Parathyroid adenoma (tissue), 2 donors: ENCODE data around the gene XDH.

Experiments used
- H2AFZ ChIP-seq: fragments of 300-600 bp; sonication (generic); one replicate; pipeline ENCODE4 v1.7.0; 2017; ENCODE audit warnings: antibody characterized with exemption, mild to moderate bottlenecking
- H3K27ac ChIP-seq: fragments of 300-600 bp; sonication (generic); one replicate; pipeline ENCODE4 v1.7.0; 2017
- H3K27me3 ChIP-seq: fragments of 300-600 bp; sonication (generic); one replicate; pipeline ENCODE4 v1.7.0; 2017; ENCODE audit warnings: low read length; ENCODE audit not compliant: control insufficient read depth, insufficient read depth
- H3K36me3 ChIP-seq: fragments of 300-600 bp; sonication (generic); one replicate; pipeline ENCODE4 v1.7.0; 2017; ENCODE audit warnings: low read length; ENCODE audit not compliant: control insufficient read depth, insufficient read depth
- H3K4me1 ChIP-seq: fragments of 300-600 bp; sonication (generic); one replicate; pipeline ENCODE4 v1.7.0; 2017; ENCODE audit warnings: control low read depth
- H3K4me2 ChIP-seq: fragments of 300-600 bp; sonication (generic); one replicate; pipeline ENCODE4 v1.7.0; 2017; ENCODE audit warnings: low read length
- H3K4me3 ChIP-seq: fragments of 300-600 bp; sonication (generic); one replicate; pipeline ENCODE4 v1.7.0; 2017; ENCODE audit warnings: low read depth, low read length
- H3K79me2 ChIP-seq: fragments of 300-600 bp; sonication (generic); one replicate; pipeline ENCODE4 v1.7.0; 2017; ENCODE audit warnings: control low read depth
- H3K9ac ChIP-seq: fragments of 300-600 bp; sonication (generic); one replicate; pipeline ENCODE4 v1.7.0; 2017; ENCODE audit warnings: mild to moderate bottlenecking
- H3K9me3 ChIP-seq: fragments of 300-600 bp; sonication (generic); one replicate; pipeline ENCODE4 v1.7.0; 2017; ENCODE audit warnings: low read length; ENCODE audit not compliant: control insufficient read depth
- CTCF ChIP-seq: fragments of 300-600 bp; sonication (generic); IDR thresholded peaks from one replicate; pipeline ENCODE4 v1.7.0; 2017; ENCODE audit warnings: antibody characterized with exemption, mild to moderate bottlenecking
- donor health status: primary hyperparathyroidism.

Gene XDH

GRCh38 chr2:31415421-31415820 lies 879 bp upstream of the XDH start:
- no peak overlapping the region for H3K4me2 ChIP-seq
- H2AFZ ChIP-seq: no peak overlapping the region
- H3K4me3 ChIP-seq: no peak overlapping the region
- H3K27me3 ChIP-seq: no peaks in the 10 kb centered on the region
- no peaks in the 10 kb centered on the region for H3K4me1 ChIP-seq
- TF ChIP-seq CTCF: no peak
- H3K36me3 ChIP-seq: no peaks in the 10 kb centered on the region
- H3K9ac ChIP-seq: no peak overlapping the region
- no peaks in the 10 kb centered on the region for H3K79me2 ChIP-seq
- H3K27ac ChIP-seq: no peak overlapping the region
- H3K9me3 ChIP-seq: no peaks in the 10 kb centered on the region

GRCh38 chr2:31413862-31414550 lies 536 bp downstream of the XDH start:
- Histone ChIP-seq H3K4me3 (no peak overlapping the region), H3K9ac (no peak overlapping the region), H3K27ac (no peak overlapping the region), H3K79me2 (no peaks in the 10 kb centered on the region), H3K4me2 (no peak overlapping the region), H3K4me1 (no peaks in the 10 kb centered on the region), H3K9me3 (no peaks in the 10 kb centered on the region), H3K27me3 (no peaks in the 10 kb centered on the region), H2AFZ (no peak overlapping the region), H3K36me3 (no peaks in the 10 kb centered on the region)
- TF ChIP-seq CTCF: no peak

- Histone ChIP-seq H3K9me3 (no peaks in the 10 kb centered on the region), H3K79me2 (no peaks in the 10 kb centered on the region), H3K36me3 (no peaks in the 10 kb centered on the region), H3K9ac (no peak overlapping the region), H3K27me3 (no peaks in the 10 kb centered on the region), H3K4me3 (no peak overlapping the region), H3K4me2 (no peak overlapping the region), H2AFZ (no peak overlapping the region), H3K4me1 (no peaks in the 10 kb centered on the region), H3K27ac (no peak overlapping the region)
- no peak for TF ChIP-seq CTCF
Measured at GRCh38 chr2:31413025-31413424, 1.5 kb downstream of the XDH start.

GRCh38 chr2:31411771-31412170 lies 2.8 kb downstream of the XDH start:
- no peaks in the 10 kb centered on the region for H3K27me3 ChIP-seq
- no peaks in the 10 kb centered on the region for H3K79me2 ChIP-seq
- no peak overlapping the region for H2AFZ ChIP-seq
- no peaks in the 10 kb centered on the region for H3K36me3 ChIP-seq
- H3K9ac ChIP-seq: no peak overlapping the region
- no peak overlapping the region for H3K27ac ChIP-seq
- no peaks in the 10 kb centered on the region for H3K9me3 ChIP-seq
- no peaks in the 10 kb centered on the region for H3K4me1 ChIP-seq
- no peak for TF ChIP-seq CTCF
- H3K4me2 ChIP-seq: no peak overlapping the region
- no peak overlapping the region for H3K4me3 ChIP-seq
